GM12878 (cell line): ENCODE results near the gene GPR26. TPM values are rescaled to one million over a fixed set of nuclear protein-coding genes. Genes with fewer than 3 reads are reported as not detected.

Experiments
- ATAC-seq: fragments of 200-7000 bp; cut with Tn5 transposase; 3 replicates; pipeline ENCODE4 v1.9.1; 2020; ENCODE audit warnings: mild to moderate bottlenecking, moderate library complexity
- BruUV-seq: library from RNA; stranded (reverse); fragments of 400-500 nt; replicated peaks from 2 replicates; lab custom pipeline; 2021; lab: Mats Ljungman, UMichigan
- CTCF ChIA-PET: fragments of 300-600 bp; sonication (Branson Sonifier 250); formaldehyde crosslinking; extraction: SDS; loops from one replicate; lab custom pipeline; 2021; ENCODE audit warnings: inconsistent platforms; lab: Yijun Ruan, JAX
- POLR2A ChIA-PET: fragments of 350-600 bp; formaldehyde crosslinking; extraction: SDS; loops from one replicate; lab custom pipeline; 2021; ENCODE audit warnings: inconsistent platforms; lab: Charles Lee
- RAD21 ChIA-PET: fragments of 300-600 bp; sonication (Branson Sonifier 250); formaldehyde crosslinking; loops from one replicate; lab custom pipeline; 2023; ENCODE audit warnings: antibody characterized with exemption; ENCODE audit not compliant: unreplicated experiment; lab: Charles Lee
- SMC1A ChIA-PET: fragments of 300-600 bp; sonication (Branson Sonifier 250); formaldehyde crosslinking; loops from one replicate; lab custom pipeline; 2023; ENCODE audit not compliant: unreplicated experiment, uncharacterized antibody; lab: Charles Lee
- DNase-seq: peaks from one replicate; pipeline ENCODE4 v3.0.0-alpha.2; 2011; ENCODE audit warnings: low read depth, low spot score
- FAIRE-seq: peaks from 3 replicates; lab custom pipeline; 2011; peaks lifted over from hg19 to GRCh38; lab: Jason Lieb, UNC
- H2AFZ ChIP-seq: 2 replicates; pipeline ENCODE4 v1.6.0; 2011; ENCODE audit warnings: low read depth, low read length, control low read depth; ENCODE audit not compliant: control insufficient read depth
- H3K27ac ChIP-seq: 2 replicates; pipeline ENCODE4 v1.5.1; 2011; ENCODE audit warnings: control low read depth; ENCODE audit not compliant: control insufficient read depth, insufficient read depth
- H3K27me3 ChIP-seq, 2 experiments: replicated peaks in 1 of 2; 2 replicates each; pipeline versions ENCODE4 v1.6.0 to v1.6.1; 2011; ENCODE audit warnings: low read length in 1 of 2; ENCODE audit not compliant: control insufficient read depth in 2 of 2, insufficient read depth in 2 of 2
- H3K36me3 ChIP-seq, 2 experiments: 2 replicates each; pipeline ENCODE4 v1.5.1; 2011; ENCODE audit warnings: low read length in 1 of 2; ENCODE audit not compliant: control insufficient read depth in 2 of 2, insufficient read depth in 2 of 2
- H3K4me1 ChIP-seq: 2 replicates; pipeline ENCODE4 v1.6.1; 2011; ENCODE audit warnings: mild to moderate bottlenecking, low read length, moderate library complexity, mixed read lengths; ENCODE audit not compliant: control insufficient read depth, insufficient read depth
- H3K4me2 ChIP-seq: 2 replicates; pipeline ENCODE4 v1.6.0; 2011; ENCODE audit warnings: control low read depth; ENCODE audit not compliant: control insufficient read depth, insufficient read depth
- H3K4me3 ChIP-seq: fragments of 200-600 bp; sonication (generic); 2 replicates; pipeline ENCODE4 v1.5.1; 2016
- H3K79me2 ChIP-seq: 2 replicates; pipeline ENCODE4 v1.6.0; 2011; ENCODE audit warnings: low read length; ENCODE audit not compliant: control insufficient read depth, insufficient read depth
- H3K9ac ChIP-seq: 2 replicates; pipeline ENCODE4 v1.8.0; 2011; ENCODE audit warnings: low read length, control low read depth, mixed read lengths; ENCODE audit not compliant: control insufficient read depth, insufficient read depth
- H3K9me3 ChIP-seq: replicated peaks from 3 replicates; pipeline ENCODE4 v1.5.1; 2011; ENCODE audit warnings: mild to moderate bottlenecking, low read length; ENCODE audit not compliant: control insufficient read depth, insufficient read depth
- H4K20me1 ChIP-seq: 2 replicates; pipeline ENCODE4 v1.6.0; 2011; ENCODE audit not compliant: control insufficient read depth, insufficient read depth
- BRCA1 ChIP-seq: IDR thresholded peaks from 2 replicates; pipeline ENCODE4 v1.6.1; 2011; ENCODE audit warnings: low read depth, low read length, improper control_type of control experiment
- HDAC6 ChIP-seq: fragments of 200-600 bp; sonication (generic); IDR thresholded peaks from one replicate; pipeline ENCODE4 v1.8.0; 2017; ENCODE audit warnings: antibody characterized with exemption; ENCODE audit not compliant: unreplicated experiment
- NFXL1 ChIP-seq: fragments of 450-650 bp; IDR thresholded peaks from 2 replicates; pipeline ENCODE4 v1.6.1; 2017; ENCODE audit warnings: antibody characterized with exemption, mild to moderate bottlenecking, borderline replicate concordance
- NR2F1 ChIP-seq: fragments of 450-650 bp; conservative IDR thresholded peaks from 2 replicates; pipeline ENCODE4 v1.6.1; 2017; ENCODE audit warnings: mild to moderate bottlenecking
- PAX5 ChIP-seq: IDR thresholded peaks from 2 replicates; pipeline ENCODE4 v1.6.1; 2011; ENCODE audit warnings: low read depth, low read length, borderline replicate concordance
- SP1 ChIP-seq: IDR thresholded peaks from one replicate; pipeline ENCODE4 v1.6.1; 2011; ENCODE audit warnings: low read depth, low read length
- STAT3 ChIP-seq: IDR thresholded peaks from 2 replicates; pipeline ENCODE4 v1.6.1; 2011; ENCODE audit warnings: low read depth, low read length, improper control_type of control experiment
- ZNF592 ChIP-seq: fragments of 450-650 bp; IDR thresholded peaks from 2 replicates; pipeline ENCODE4 v1.6.1; 2017; ENCODE audit warnings: mild to moderate bottlenecking, moderate library complexity
- ZSCAN29 ChIP-seq: fragments of 450-650 bp; IDR thresholded peaks from 2 replicates; pipeline ENCODE4 v1.6.1; 2017; ENCODE audit warnings: mild to moderate bottlenecking, moderate library complexity
- in situ Hi-C: fragments of 300-500 bp; cut with MboI; formaldehyde crosslinking; loops from 9 replicates; pipeline ENCODE4 v1.14.3; 2018; ENCODE audit warnings: mixed read lengths
- intact Hi-C: fragments of 100-400 bp; cut with micrococcal nuclease; formaldehyde crosslinking; loops from one replicate; pipeline ENCODE4 v1.14.2; 2022; ENCODE audit not compliant: unreplicated experiment
- polyA plus RNA-seq, 11 experiments: library from polyadenylated mRNA; depleted of rRNA in 4 of 11; unstranded in 6 of 11; stranded (reverse) in 5 of 11; fragments of >200 nt; fragmentation: Nextera tagmentation in 4 of 11; fragmentation: Illumina TruSeq in 1 of 11; extraction: Ambion mirVana in 4 of 11; extraction: Trizol in 1 of 11; gene quantifications; 1 replicate in 1 of 11; 2 replicates in 10 of 11; pipeline versions ENCODE4 v1.2.1 to v1.2.3, GENCODE V29; 2011 to 2016; ENCODE audit warnings: inconsistent platforms in 2 of 11, missing spikeins in 2 of 11, low read depth in 1 of 11
- total RNA-seq, 4 experiments: library from RNA; depleted of rRNA in 3 of 4; stranded (reverse); fragments of >200 nt in 3 of 4; fragmentation: Illumina TruSeq in 1 of 4; extraction: Trizol in 1 of 4; gene quantifications; 2 replicates each; pipeline versions ENCODE4 v1.2.1 to v1.2.3, GENCODE V29; 2013 to 2021
- TF ChIP-seq, protein P1 (sequence below): fragments of 450-650 bp; IDR thresholded peaks from 2 replicates; pipeline ENCODE4 v1.6.1; 2018; ENCODE audit warnings: borderline replicate concordance, mild to moderate bottlenecking; ENCODE audit not compliant: partially characterized antibody

Gene GPR26
- total and polyA plus RNA-seq, 10 of the 15 experiments (the other 5 are each of a cell fraction or from before 2014, with no cell fraction given) = 0.01 to 0.03 TPM; not detected in 8

DNA sequence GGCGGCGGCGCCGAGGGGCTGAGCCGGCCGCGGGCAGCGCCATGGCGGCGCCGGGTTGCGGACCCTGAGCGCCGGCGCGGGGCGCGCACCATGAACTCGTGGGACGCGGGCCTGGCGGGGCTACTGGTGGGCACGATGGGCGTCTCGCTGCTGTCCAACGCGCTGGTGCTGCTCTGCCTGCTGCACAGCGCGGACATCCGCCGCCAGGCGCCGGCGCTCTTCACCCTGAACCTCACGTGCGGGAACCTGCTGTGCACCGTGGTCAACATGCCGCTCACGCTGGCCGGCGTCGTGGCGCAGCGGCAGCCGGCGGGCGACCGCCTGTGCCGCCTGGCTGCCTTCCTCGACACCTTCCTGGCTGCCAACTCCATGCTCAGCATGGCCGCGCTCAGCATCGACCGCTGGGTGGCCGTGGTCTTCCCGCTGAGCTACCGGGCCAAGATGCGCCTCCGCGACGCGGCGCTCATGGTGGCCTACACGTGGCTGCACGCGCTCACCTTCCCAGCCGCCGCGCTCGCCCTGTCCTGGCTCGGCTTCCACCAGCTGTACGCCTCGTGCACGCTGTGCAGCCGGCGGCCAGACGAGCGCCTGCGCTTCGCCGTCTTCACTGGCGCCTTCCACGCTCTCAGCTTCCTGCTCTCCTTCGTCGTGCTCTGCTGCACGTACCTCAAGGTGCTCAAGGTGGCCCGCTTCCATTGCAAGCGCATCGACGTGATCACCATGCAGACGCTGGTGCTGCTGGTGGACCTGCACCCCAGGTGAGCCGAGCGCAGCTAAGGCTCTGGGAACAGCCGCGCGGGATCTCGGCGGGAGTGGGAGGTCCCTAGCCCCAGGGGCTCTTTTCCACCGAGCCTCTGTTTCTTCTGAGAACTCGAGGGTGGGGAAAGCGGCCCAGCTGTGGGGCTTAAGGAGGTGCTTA, at the start of gene GPR26 (continued):
- TF ChIP-seq ZNF592 = no peak
- TF ChIP-seq HDAC6 = no peak

DNA sequence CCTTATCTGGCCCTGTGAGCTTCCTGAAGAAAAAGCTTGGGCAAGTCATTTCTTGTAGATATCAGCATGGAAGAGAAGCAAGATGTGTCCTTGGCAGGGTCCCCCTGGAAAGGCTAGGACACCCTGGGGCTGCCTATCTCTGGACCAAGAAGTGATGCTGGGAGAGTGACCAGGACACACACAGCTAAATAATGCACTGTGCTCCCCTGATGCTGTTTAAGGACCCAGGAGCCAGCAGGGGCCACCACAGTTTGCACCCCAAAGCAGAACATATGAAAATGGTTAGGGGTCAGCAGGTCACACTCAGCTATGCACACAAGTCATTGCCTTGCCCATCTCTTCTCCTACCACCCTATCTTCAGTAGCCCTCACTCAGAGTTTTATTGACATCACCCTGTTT, 47.9 kb upstream of the GPR26 start:
- no peak for FAIRE-seq
- H3K4me2 ChIP-seq = no peak overlapping the region
- CTCF ChIA-PET = no interaction called here
- H4K20me1 ChIP-seq = no peaks in the 10 kb centered on the region
- intact Hi-C loops (no loop called here), in situ Hi-C loops (no loop called here)
- no peak for DNase-seq
- H3K9me3 ChIP-seq = no peaks in the 10 kb centered on the region
- no peak overlapping the region for H3K27ac ChIP-seq
- no peaks in the 10 kb centered on the region for H3K79me2 ChIP-seq
- H3K4me1 ChIP-seq = no peaks in the 10 kb centered on the region
- no peaks in the 10 kb centered on the region for H3K36me3 ChIP-seq
- no TSS peak for BruUV-seq
- no peak overlapping the region for H3K9ac ChIP-seq
- H3K4me3 ChIP-seq = no peak overlapping the region
- POLR2A ChIA-PET = no interaction called here
- SMC1A ChIA-PET = no interaction called here
- peaks cover 0 to 6% of the 10 kb centered on the region in 2 experiments; a peak in 2 of 4 replicates for H3K27me3 ChIP-seq
- RAD21 ChIA-PET = no interaction called here
- H2AFZ ChIP-seq = no peak overlapping the region
- ATAC-seq = no peak
- no peak for TF ChIP-seq ZSCAN29
- TF ChIP-seq PAX5 = no peak
- no peak for TF ChIP-seq STAT3
- no peak for TF ChIP-seq BRCA1
- TF ChIP-seq NFXL1 = no peak
- no peak for TF ChIP-seq SP1
- TF ChIP-seq, protein P1, sequence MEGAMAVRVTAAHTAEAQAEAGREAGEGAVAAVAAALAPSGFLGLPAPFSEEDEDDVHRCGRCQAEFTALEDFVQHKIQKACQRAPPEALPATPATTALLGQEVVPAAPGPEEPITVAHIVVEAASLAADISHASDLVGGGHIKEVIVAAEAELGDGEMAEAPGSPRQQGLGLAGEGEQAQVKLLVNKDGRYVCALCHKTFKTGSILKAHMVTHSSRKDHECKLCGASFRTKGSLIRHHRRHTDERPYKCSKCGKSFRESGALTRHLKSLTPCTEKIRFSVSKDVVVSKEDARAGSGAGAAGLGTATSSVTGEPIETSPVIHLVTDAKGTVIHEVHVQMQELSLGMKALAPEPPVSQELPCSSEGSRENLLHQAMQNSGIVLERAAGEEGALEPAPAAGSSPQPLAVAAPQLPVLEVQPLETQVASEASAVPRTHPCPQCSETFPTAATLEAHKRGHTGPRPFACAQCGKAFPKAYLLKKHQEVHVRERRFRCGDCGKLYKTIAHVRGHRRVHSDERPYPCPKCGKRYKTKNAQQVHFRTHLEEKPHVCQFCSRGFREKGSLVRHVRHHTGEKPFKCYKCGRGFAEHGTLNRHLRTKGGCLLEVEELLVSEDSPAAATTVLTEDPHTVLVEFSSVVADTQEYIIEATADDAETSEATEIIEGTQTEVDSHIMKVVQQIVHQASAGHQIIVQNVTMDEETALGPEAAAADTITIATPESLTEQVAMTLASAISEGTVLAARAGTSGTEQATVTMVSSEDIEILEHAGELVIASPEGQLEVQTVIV = no peak
- no peak for TF ChIP-seq NR2F1
- no peak for TF ChIP-seq ZNF592
